Measurements from ENCODE around the gene APOBEC4. TPM values are rescaled to one million over a fixed set of nuclear protein-coding genes. Genes with fewer than 3 reads are reported as not detected.
"Not testable (repeated sequence)": the region's sequence is repeated elsewhere in the genome, so short reads cannot be mapped to it uniquely, and the experiment has no call there.

APOBEC4 gene
- total and polyA plus RNA-seq, 4 donors = not detected

DNA sequence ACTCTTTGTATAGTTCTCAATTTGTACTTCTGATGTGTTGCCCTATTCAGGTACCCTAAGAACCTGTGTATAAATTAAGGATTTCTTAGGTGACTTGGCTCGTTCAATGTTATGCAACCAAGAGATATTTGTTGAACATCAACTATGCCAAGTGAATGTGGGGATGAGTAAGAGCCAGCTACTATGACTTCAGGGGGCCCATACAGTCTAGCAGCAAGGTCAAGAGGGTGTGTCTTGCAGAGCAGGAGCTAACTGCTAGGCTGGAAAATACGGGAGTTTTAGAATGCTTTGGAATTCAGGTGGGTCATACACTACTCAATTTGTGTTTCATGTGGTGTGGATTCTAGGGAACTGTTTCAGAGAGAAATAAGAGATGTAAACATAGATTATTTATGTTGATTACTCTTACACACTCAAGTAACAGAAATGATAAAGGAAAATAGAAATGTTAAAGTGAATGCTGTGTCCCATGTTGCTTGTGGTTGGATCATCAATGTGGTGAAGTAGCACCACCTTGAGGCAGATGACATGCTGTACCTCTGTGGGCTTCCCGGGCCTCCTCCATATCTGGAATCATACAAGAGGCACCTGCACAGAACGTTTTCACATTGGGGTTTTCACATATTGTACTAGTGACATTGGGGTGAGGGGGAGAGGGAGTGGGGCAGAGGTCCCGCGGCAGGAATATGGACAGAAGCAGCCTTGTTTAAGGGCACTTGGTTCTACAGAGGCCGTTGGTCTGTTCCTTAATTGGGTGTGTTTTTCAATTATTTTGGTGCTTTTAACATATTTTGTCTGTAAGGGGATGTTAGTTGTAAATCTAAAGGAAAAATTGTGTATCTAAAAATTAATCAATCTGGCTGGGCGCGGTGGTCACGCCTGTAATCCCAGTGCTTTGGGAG, 30.0 kb downstream of the APOBEC4 start (continued):
- TF ChIP-seq JUND (IDR thresholded peaks at IDR 0.05) (no peak), YY1 (IDR thresholded peaks at IDR 0.05) (no peak)

DNA sequence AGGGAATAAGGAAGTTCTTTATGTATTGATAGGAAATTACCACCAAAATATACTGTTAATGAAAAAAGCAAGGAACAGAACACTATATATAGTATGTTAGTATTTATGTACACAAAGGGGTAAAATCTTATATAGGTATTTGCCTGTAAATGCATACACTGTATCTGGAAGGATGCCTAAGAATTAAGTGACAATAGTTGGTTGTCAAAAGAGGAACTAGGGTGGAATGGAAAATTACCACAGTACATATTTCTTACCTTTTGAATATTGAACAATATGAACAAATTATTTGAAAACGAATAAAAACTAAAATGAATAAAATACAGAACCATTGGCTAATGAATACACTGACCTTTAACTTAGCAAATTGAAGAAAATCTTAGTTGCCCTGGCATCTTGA, 31.1 kb downstream of the APOBEC4 start:
- Histone ChIP-seq H3K9ac (ENCODE audit: low read depth in 1 of 2, low read length in 2 of 2) (no peak overlapping the region), H3K27me3 (ENCODE audit: control insufficient read depth in 4 of 4, insufficient read depth in 4 of 4, low read length in 3 of 4) (no peaks in the 10 kb centered on the region), H3K36me3 (ENCODE audit: control insufficient read depth in 4 of 4, insufficient read depth in 3 of 4, low read depth in 1 of 4, low read length in 3 of 4) (peaks cover 0 to 4% (median 1%) of the 10 kb centered on the region in 4 donors), H3K4me3 (ENCODE audit: low read depth in 1 of 3, low read length in 3 of 3) (no peak overlapping the region), H3K4me1 (ENCODE audit: control insufficient read depth in 4 of 4, insufficient read depth in 4 of 4, low read length in 3 of 4) (peaks cover 0 to 18% (median 12%) of the 10 kb centered on the region in 4 donors), H3K9me3 (ENCODE audit: control insufficient read depth in 4 of 4, low read length in 3 of 4) (no peaks in the 10 kb centered on the region), H3K27ac (ENCODE audit: low read depth in 1 of 2, low read length in 2 of 2) (no peak overlapping the region)
- TF ChIP-seq, protein P1, sequence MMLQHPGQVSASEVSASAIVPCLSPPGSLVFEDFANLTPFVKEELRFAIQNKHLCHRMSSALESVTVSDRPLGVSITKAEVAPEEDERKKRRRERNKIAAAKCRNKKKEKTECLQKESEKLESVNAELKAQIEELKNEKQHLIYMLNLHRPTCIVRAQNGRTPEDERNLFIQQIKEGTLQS (IDR thresholded peaks at IDR 0.05) = no peak
- TF ChIP-seq FOXA1 (IDR thresholded peaks at IDR 0.05) = no peak
- DNase-seq (ENCODE audit: low spot score) = no peak
- WGBS = 71% methylated on average over 1 of the region's 1 CpG

DNA sequence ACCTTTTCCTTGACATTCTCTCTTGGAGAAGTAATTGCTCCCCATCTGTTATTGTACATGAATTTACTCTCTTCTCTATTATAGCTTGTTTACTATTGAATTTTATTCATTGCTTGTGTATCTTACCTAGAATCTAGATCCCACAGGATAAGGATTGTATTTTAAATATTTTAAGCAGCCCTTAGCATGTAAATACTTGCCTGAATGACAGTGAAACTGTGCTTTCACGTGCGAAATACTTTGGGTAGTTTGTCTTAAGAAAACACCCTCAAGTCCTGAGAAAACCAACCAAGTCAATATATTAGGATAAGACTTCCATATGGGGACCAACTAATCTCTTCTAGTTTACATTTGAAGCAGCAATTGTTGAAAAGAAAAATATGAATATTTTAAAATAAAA, 32.8 kb downstream of the APOBEC4 start:
- H3K27me3 ChIP-seq (ENCODE audit: control insufficient read depth in 4 of 4, insufficient read depth in 4 of 4, low read length in 3 of 4) = no peaks in the 10 kb centered on the region
- H3K9me3 ChIP-seq (ENCODE audit: control insufficient read depth in 4 of 4, low read length in 3 of 4) = no peaks in the 10 kb centered on the region
- H3K4me1 ChIP-seq (ENCODE audit: control insufficient read depth in 4 of 4, insufficient read depth in 4 of 4, low read length in 3 of 4) = peaks cover 0 to 5% (median 3%) of the 10 kb centered on the region in 4 donors
- TF ChIP-seq, protein P2, sequence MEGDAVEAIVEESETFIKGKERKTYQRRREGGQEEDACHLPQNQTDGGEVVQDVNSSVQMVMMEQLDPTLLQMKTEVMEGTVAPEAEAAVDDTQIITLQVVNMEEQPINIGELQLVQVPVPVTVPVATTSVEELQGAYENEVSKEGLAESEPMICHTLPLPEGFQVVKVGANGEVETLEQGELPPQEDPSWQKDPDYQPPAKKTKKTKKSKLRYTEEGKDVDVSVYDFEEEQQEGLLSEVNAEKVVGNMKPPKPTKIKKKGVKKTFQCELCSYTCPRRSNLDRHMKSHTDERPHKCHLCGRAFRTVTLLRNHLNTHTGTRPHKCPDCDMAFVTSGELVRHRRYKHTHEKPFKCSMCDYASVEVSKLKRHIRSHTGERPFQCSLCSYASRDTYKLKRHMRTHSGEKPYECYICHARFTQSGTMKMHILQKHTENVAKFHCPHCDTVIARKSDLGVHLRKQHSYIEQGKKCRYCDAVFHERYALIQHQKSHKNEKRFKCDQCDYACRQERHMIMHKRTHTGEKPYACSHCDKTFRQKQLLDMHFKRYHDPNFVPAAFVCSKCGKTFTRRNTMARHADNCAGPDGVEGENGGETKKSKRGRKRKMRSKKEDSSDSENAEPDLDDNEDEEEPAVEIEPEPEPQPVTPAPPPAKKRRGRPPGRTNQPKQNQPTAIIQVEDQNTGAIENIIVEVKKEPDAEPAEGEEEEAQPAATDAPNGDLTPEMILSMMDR (IDR thresholded peaks at IDR 0.05; ENCODE audit: low read depth, low read length, missing input control) = no peak
- TF ChIP-seq, protein P1 (IDR thresholded peaks at IDR 0.05) = no peak
- no peak overlapping the region for H3K27ac ChIP-seq (ENCODE audit: low read depth in 1 of 2, low read length in 2 of 2)
- DNase-seq (ENCODE audit: low spot score) = no peak
- H3K9ac ChIP-seq (ENCODE audit: low read depth in 1 of 2, low read length in 2 of 2) = no peak overlapping the region
- peaks cover 0 to 4% (median 1%) of the 10 kb centered on the region in 4 donors for H3K36me3 ChIP-seq (ENCODE audit: control insufficient read depth in 4 of 4, insufficient read depth in 3 of 4, low read depth in 1 of 4, low read length in 3 of 4)
- no peak overlapping the region for H3K4me3 ChIP-seq (ENCODE audit: low read depth in 1 of 3, low read length in 3 of 3)
- WGBS = 91% methylated on average over 2 of the region's 2 CpGs

DNA sequence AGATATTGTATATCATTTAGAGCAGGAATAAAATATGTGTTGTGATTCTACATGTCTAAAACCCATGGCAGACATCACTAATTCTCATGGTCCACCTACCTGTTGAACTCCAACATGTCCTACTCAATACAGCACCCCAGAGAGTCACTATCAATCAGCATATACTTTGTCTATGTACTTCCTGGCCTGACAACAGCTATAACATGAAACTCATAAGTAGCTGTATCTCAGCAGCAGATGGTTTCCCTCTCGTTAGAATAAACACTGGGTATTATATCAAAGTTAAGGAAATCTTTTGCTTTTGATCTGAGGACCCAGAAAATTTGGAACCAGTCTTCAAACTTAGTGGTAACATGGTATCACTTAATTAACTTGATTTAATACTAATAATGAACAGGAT, 33.3 kb downstream of the APOBEC4 start:
- peaks cover 0 to 5% (median 3%) of the 10 kb centered on the region in 4 donors for H3K4me1 ChIP-seq (ENCODE audit: control insufficient read depth in 4 of 4, insufficient read depth in 4 of 4, low read length in 3 of 4)
- no peak for DNase-seq (ENCODE audit: low spot score)
- no peaks in the 10 kb centered on the region for H3K9me3 ChIP-seq (ENCODE audit: control insufficient read depth in 4 of 4, low read length in 3 of 4)
- H3K4me3 ChIP-seq (ENCODE audit: low read depth in 1 of 3, low read length in 3 of 3) = no peak overlapping the region
- WGBS = 77% methylated on average over 1 of the region's 1 CpG
- H3K36me3 ChIP-seq (ENCODE audit: control insufficient read depth in 4 of 4, insufficient read depth in 3 of 4, low read depth in 1 of 4, low read length in 3 of 4) = peaks cover 0 to 2% (median 1%) of the 10 kb centered on the region in 4 donors
- no peak overlapping the region for H3K9ac ChIP-seq (ENCODE audit: low read depth in 1 of 2, low read length in 2 of 2)
- no peak for TF ChIP-seq NR2F2 (IDR thresholded peaks at IDR 0.05)
- TF ChIP-seq, protein P2 (IDR thresholded peaks at IDR 0.05; ENCODE audit: low read depth, low read length, missing input control) = no peak
- TF ChIP-seq, protein P1 (IDR thresholded peaks at IDR 0.05) = no peak
- TF ChIP-seq FOXA2 (IDR thresholded peaks at IDR 0.05) = no peak
- TF ChIP-seq, protein P3, sequence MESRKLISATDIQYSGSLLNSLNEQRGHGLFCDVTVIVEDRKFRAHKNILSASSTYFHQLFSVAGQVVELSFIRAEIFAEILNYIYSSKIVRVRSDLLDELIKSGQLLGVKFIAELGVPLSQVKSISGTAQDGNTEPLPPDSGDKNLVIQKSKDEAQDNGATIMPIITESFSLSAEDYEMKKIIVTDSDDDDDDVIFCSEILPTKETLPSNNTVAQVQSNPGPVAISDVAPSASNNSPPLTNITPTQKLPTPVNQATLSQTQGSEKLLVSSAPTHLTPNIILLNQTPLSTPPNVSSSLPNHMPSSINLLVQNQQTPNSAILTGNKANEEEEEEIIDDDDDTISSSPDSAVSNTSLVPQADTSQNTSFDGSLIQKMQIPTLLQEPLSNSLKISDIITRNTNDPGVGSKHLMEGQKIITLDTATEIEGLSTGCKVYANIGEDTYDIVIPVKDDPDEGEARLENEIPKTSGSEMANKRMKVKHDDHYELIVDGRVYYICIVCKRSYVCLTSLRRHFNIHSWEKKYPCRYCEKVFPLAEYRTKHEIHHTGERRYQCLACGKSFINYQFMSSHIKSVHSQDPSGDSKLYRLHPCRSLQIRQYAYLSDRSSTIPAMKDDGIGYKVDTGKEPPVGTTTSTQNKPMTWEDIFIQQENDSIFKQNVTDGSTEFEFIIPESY (IDR thresholded peaks at IDR 0.05) = no peak
- TF ChIP-seq HNF4G (IDR thresholded peaks at IDR 0.05) = no peak
- H3K27me3 ChIP-seq (ENCODE audit: control insufficient read depth in 4 of 4, insufficient read depth in 4 of 4, low read length in 3 of 4) = no peaks in the 10 kb centered on the region
- no peak overlapping the region for H3K27ac ChIP-seq (ENCODE audit: low read depth in 1 of 2, low read length in 2 of 2)

DNA sequence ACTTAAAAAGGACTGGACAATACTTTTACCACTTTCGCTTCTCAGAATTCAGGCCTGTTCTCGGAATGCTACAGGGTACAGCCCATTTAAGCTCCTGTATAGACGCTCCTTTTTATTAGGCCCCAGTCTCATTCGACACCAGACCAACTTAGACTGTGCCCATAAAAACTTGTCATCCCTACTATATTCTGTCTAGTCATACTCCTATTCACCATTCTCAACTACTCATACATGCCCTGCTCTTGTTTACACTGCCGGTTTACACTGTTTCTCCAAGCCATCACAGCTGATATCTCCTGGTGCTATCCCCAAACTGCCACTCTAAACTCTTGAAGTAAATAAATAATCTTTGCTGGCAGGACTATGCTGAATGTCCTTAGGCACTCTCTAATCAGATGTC, 34.9 kb downstream of the APOBEC4 start:
- H3K36me3 ChIP-seq (ENCODE audit: control insufficient read depth in 4 of 4, insufficient read depth in 3 of 4, low read depth in 1 of 4, low read length in 3 of 4); H3K4me3 ChIP-seq (ENCODE audit: low read depth in 1 of 3, low read length in 3 of 3); H3K9ac ChIP-seq (ENCODE audit: low read depth in 1 of 2, low read length in 2 of 2); DNase-seq (ENCODE audit: low spot score); H3K27ac ChIP-seq (ENCODE audit: low read depth in 1 of 2, low read length in 2 of 2); H3K27me3 ChIP-seq (ENCODE audit: control insufficient read depth in 4 of 4, insufficient read depth in 4 of 4, low read length in 3 of 4); H3K9me3 ChIP-seq (ENCODE audit: control insufficient read depth in 4 of 4, low read length in 3 of 4); H3K4me1 ChIP-seq (ENCODE audit: control insufficient read depth in 4 of 4, insufficient read depth in 4 of 4, low read length in 3 of 4): not testable (repeated sequence)
- 79% methylated on average over 5 of the region's 5 CpGs for WGBS
